ENCODE data around the gene CALB2. TPM values are rescaled to one million over a fixed set of nuclear protein-coding genes. Genes with fewer than 3 reads are reported as not detected.

The CALB2 gene
- total and polyA plus RNA-seq, 2 of the 8 experiments (the other 6 are each of a cell fraction or from before 2014, with no cell fraction given), result 1.9 to 2.6 TPM

DNA sequence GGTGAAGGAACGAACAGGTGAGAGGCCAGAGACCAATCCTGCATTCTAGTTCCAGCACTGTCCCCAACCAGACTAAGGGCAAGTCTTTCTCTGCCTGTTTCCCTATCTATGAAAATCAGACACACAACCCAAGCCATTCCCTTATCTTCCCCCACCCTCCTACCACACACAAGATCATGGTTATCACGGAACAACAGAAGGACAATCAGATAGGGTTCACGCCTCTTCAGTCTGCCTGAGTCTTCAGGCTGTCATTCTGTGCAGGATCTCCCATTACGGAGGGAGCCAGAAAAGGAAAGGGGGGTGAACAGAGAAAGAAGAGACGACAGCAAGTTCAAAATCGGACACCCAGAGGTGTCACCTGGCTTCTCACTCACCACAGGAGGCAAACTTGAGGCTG is 72.2 kb downstream of the CALB2 start:
- Histone ChIP-seq H4K91ac (replicated peaks; ENCODE audit: insufficient read length, low read length) (no peak overlapping the region), H3K14ac (ENCODE audit: insufficient read length) (no peak overlapping the region), H2BK120ac (replicated peaks; ENCODE audit: low read depth, low read length) (no peak overlapping the region), H2BK5ac (ENCODE audit: low read depth, low read length) (no peak overlapping the region), H3K4ac (replicated peaks; ENCODE audit: insufficient read length, low read depth, low read length) (no peak overlapping the region), H4K5ac (ENCODE audit: insufficient read length, low read depth, low read length) (no peak overlapping the region), H2BK20ac (ENCODE audit: low read length) (no peak overlapping the region), H3K18ac (ENCODE audit: extremely low read depth, low read length) (no peak overlapping the region), H2AFZ (ENCODE audit: low read length) (no peak overlapping the region), H3K9me3 (ENCODE audit: insufficient read depth in 2 of 2, low read depth in 1 of 2, low read length in 1 of 2) (no peaks in the 10 kb centered on the region), H2AK5ac (ENCODE audit: low read depth, low read length) (no peak overlapping the region), H3K23ac (ENCODE audit: insufficient read length) (no peak overlapping the region), H4K8ac (ENCODE audit: extremely low read depth, insufficient read depth, low read length) (no peak overlapping the region), H3K4me1 (replicated peaks in 1 of 4; ENCODE audit: control insufficient read depth in 3 of 4, insufficient read depth in 4 of 4, low read length in 3 of 4) (peaks cover 0 to 3% (median under 1%) of the 10 kb centered on the region in 4 experiments; a peak in 3 of 7 replicates), H3K79me1 (ENCODE audit: low read depth, low read length) (no peaks in the 10 kb centered on the region), H3K4me2 (ENCODE audit: insufficient read depth in 1 of 2, low read depth in 2 of 2, low read length in 2 of 2) (no peak overlapping the region), H3K27me3 (replicated peaks in 1 of 4; ENCODE audit: control insufficient read depth in 3 of 4, extremely low read depth in 1 of 4, insufficient read depth in 3 of 4, low read length in 3 of 4) (0 out of 7 replicates have a peak, but pooled peaks cover 0 to 3% (median 0%) of the 10 kb centered on the region in 4 experiments), H2BK12ac (ENCODE audit: low read depth, low read length) (no peak overlapping the region), H3K79me2 (ENCODE audit: control insufficient read depth in 1 of 2, insufficient read depth in 2 of 2, low read length in 2 of 2) (no peaks in the 10 kb centered on the region), H3K36me3 (ENCODE audit: control insufficient read depth in 2 of 4, insufficient read depth in 4 of 4, low read length in 3 of 4) (no peaks in the 10 kb centered on the region; a peak in 2 of 8 replicates), H3K23me2 (ENCODE audit: low read depth, low read length) (peaks cover 3% of the 10 kb centered on the region; the same call in 1 of the 2 replicates), H3K56ac (replicated peaks; ENCODE audit: insufficient read length, low read depth, low read length) (no peak overlapping the region), H3K9ac (replicated peaks in 1 of 4; ENCODE audit: extremely low read depth in 1 of 4, low read depth in 3 of 4, low read length in 3 of 4) (no peak overlapping the region), H3K4me3 (ENCODE audit: extremely low read depth in 1 of 4, insufficient read depth in 2 of 4, low read depth in 3 of 4, low read length in 4 of 4) (no peak overlapping the region), H2BK15ac (ENCODE audit: low read length) (no peak overlapping the region), H3K27ac (ENCODE audit: low read depth, low read length) (no peak overlapping the region), H4K20me1 (replicated peaks in 1 of 2; ENCODE audit: control insufficient read depth in 1 of 2, insufficient read depth in 2 of 2, low read length in 2 of 2) (no peaks in the 10 kb centered on the region)
- 85% methylated on average over 6 of the region's 6 CpGs; no CpG with 5 or more reads in 1 of the 2 experiments for WGBS, 2 experiments (ENCODE audit: extremely low coverage in 1 of 2, insufficient coverage in 1 of 2, insufficient read length in 1 of 2, insufficient replicate concordance in 2 of 2, low coverage in 1 of 2, low lambda C conversion rate in 2 of 2, missing lambda C conversion rate in 1 of 2)
- POLR2A ChIA-PET (ENCODE audit: partially characterized antibody), result no interaction called here
- CTCF ChIA-PET (ENCODE audit: partially characterized antibody), result interaction anchor here (1.8 to 5.9 kb wide), 3 partner anchors 9 to 108 kb away, joined by 3 to 32 read pairs (median 22); no protein-coding TSS in a partner anchor
- FAIRE-seq (no peak), DNase-seq (ENCODE audit: low read depth in 1 of 2, low spot score in 2 of 2) (no peak)
- no peak for TF ChIP-seq POLR2A (IDR thresholded peaks at IDR 0.05; ENCODE audit: control extremely low read depth in 1 of 2, low read depth in 2 of 2, low read length in 2 of 2)
- TF ChIP-seq HDAC6 (IDR thresholded peaks at IDR 0.05; ENCODE audit: low read depth, low read length), result no peak
- TF ChIP-seq KDM5A (IDR thresholded peaks at IDR 0.05; ENCODE audit: low read length), result no peak
- no peak for TF ChIP-seq PHF8 (conservative IDR thresholded peaks at IDR 0.05; ENCODE audit: low read depth, low read length)
- TF ChIP-seq GTF2F1 (IDR thresholded peaks at IDR 0.05; ENCODE audit: borderline replicate concordance, low read depth, low read length), result no peak
- TF ChIP-seq SRF (IDR thresholded peaks at IDR 0.05; ENCODE audit: low read depth, low read length), result no peak
- TF ChIP-seq GABPA (IDR thresholded peaks at IDR 0.05; ENCODE audit: borderline replicate concordance, insufficient read depth, low read length), result no peak
- TF ChIP-seq CBX8 (IDR thresholded peaks at IDR 0.05; ENCODE audit: borderline replicate concordance, low read depth, low read length), result no peak
- TF ChIP-seq BCL11A (IDR thresholded peaks at IDR 0.05; ENCODE audit: low read depth in 2 of 2, low read length in 2 of 2), result no peak
- TF ChIP-seq, protein P1, sequence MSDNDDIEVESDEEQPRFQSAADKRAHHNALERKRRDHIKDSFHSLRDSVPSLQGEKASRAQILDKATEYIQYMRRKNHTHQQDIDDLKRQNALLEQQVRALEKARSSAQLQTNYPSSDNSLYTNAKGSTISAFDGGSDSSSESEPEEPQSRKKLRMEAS (IDR thresholded peaks at IDR 0.05), result no peak
- TF ChIP-seq KDM1A (IDR thresholded peaks at IDR 0.05; ENCODE audit: borderline replicate concordance, low read length), result no peak
- TF ChIP-seq EZH2 (IDR thresholded peaks at IDR 0.05; ENCODE audit: low read depth, low read length, severe bottlenecking), result no peak
- no peak for TF ChIP-seq RXRA (IDR thresholded peaks at IDR 0.05; ENCODE audit: insufficient read depth, low read depth, low read length)
- no peak for TF ChIP-seq RAD21 (IDR thresholded peaks at IDR 0.05 in 1 of 2, conservative IDR thresholded peaks at IDR 0.05 in 1 of 2; ENCODE audit: low read depth in 2 of 2, low read length in 2 of 2)

Data from H1 (cell line).